Measurements from ENCODE around the gene SKIC3. TPM values are rescaled to one million over a fixed set of nuclear protein-coding genes. Genes with fewer than 3 reads are reported as not detected.

SKIC3 gene
- total RNA-seq, 1 donor from 2014 or later = 68.7 TPM

GRCh38 chr5:95520206-95520605, 34.6 kb downstream of the SKIC3 start:
- no peak overlapping the region for H3K4me3 ChIP-seq
- ATAC-seq = no peak
- H3K36me3 ChIP-seq = peaks cover 96% of the 10 kb centered on the region
- no peak overlapping the region for H3K27ac ChIP-seq
- H3K27me3 ChIP-seq (ENCODE audit: low read depth) = no peaks in the 10 kb centered on the region
- no peak for DNase-seq
- H3K4me1 ChIP-seq = no peaks in the 10 kb centered on the region
- no peak for TF ChIP-seq CTCF (IDR thresholded peaks at IDR 0.05)
- H3K9me3 ChIP-seq = no peaks in the 10 kb centered on the region
- intact Hi-C loops (cut with DNase I) = no loop called here

GRCh38 chr5:95519681-95520080, 35.1 kb downstream of the SKIC3 start:
- Histone ChIP-seq H3K4me3 (no peak overlapping the region), H3K4me1 (no peaks in the 10 kb centered on the region), H3K36me3 (peaks cover 96% of the 10 kb centered on the region), H3K9me3 (no peaks in the 10 kb centered on the region), H3K27ac (no peak overlapping the region), H3K27me3 (ENCODE audit: low read depth) (no peaks in the 10 kb centered on the region)
- no peak for ATAC-seq
- no peak for TF ChIP-seq CTCF (IDR thresholded peaks at IDR 0.05)
- no peak for DNase-seq
- intact Hi-C loops (cut with DNase I) = no loop called here

GRCh38 chr5:95519151-95519550, 35.6 kb downstream of the SKIC3 start:
- DNase-seq = no peak
- TF ChIP-seq CTCF (IDR thresholded peaks at IDR 0.05) = no peak
- no peak overlapping the region for H3K4me3 ChIP-seq
- H3K9me3 ChIP-seq = no peaks in the 10 kb centered on the region
- intact Hi-C loops (cut with DNase I) = no loop called here
- no peaks in the 10 kb centered on the region for H3K4me1 ChIP-seq
- H3K27me3 ChIP-seq (ENCODE audit: low read depth) = no peaks in the 10 kb centered on the region
- H3K36me3 ChIP-seq = peaks cover 96% of the 10 kb centered on the region
- ATAC-seq = no peak
- no peak overlapping the region for H3K27ac ChIP-seq

- H3K27me3 ChIP-seq (ENCODE audit: low read depth) = no peaks in the 10 kb centered on the region
- TF ChIP-seq CTCF (IDR thresholded peaks at IDR 0.05) = no peak
- no peaks in the 10 kb centered on the region for H3K9me3 ChIP-seq
- no peak overlapping the region for H3K27ac ChIP-seq
- ATAC-seq = no peak
- intact Hi-C loops (cut with DNase I) = no loop called here
- no peaks in the 10 kb centered on the region for H3K4me1 ChIP-seq
- peaks cover 99% of the 10 kb centered on the region for H3K36me3 ChIP-seq
- H3K4me3 ChIP-seq = no peak overlapping the region
- no peak for DNase-seq
Observed at GRCh38 chr5:95518417-95518816, 36.4 kb downstream of the SKIC3 start.

- intact Hi-C loops (cut with DNase I) = no loop called here
- H3K27me3 ChIP-seq (ENCODE audit: low read depth) = no peaks in the 10 kb centered on the region
- no peak overlapping the region for H3K27ac ChIP-seq
- DNase-seq = no peak
- no peak overlapping the region for H3K4me3 ChIP-seq
- no peaks in the 10 kb centered on the region for H3K9me3 ChIP-seq
- peaks cover 97% of the 10 kb centered on the region for H3K36me3 ChIP-seq
- no peak for TF ChIP-seq CTCF (IDR thresholded peaks at IDR 0.05)
- no peak for ATAC-seq
- no peaks in the 10 kb centered on the region for H3K4me1 ChIP-seq
Observed at GRCh38 chr5:95511606-95512005, 43.2 kb downstream of the SKIC3 start.

GRCh38 chr5:95508550-95508949, 46.2 kb downstream of the SKIC3 start:
- TF ChIP-seq CTCF (IDR thresholded peaks at IDR 0.05) = no peak
- H3K27me3 ChIP-seq (ENCODE audit: low read depth) = no peaks in the 10 kb centered on the region
- H3K9me3 ChIP-seq = no peaks in the 10 kb centered on the region
- ATAC-seq = no peak
- H3K4me1 ChIP-seq = no peaks in the 10 kb centered on the region
- DNase-seq = no peak
- intact Hi-C loops (cut with DNase I) = no loop called here
- no peak overlapping the region for H3K27ac ChIP-seq
- no peak overlapping the region for H3K4me3 ChIP-seq
- H3K36me3 ChIP-seq = peaks cover 94% of the 10 kb centered on the region

Data from lower lobe of right lung (tissue), 2 donors.